Ishikawa (cell line): ENCODE data around the gene RPS21.

ENCODE experiments used
- CEBPB ChIP-seq: IDR thresholded peaks from 2 replicates; pipeline ENCODE4 v1.6.1; 2012
- CREB1 ChIP-seq: IDR thresholded peaks from 2 replicates; pipeline ENCODE4 v1.6.1; 2012; ENCODE audit warnings: low read depth
- EGR1 ChIP-seq: IDR thresholded peaks from 2 replicates; pipeline ENCODE4 v1.6.1; 2012
- EP300 ChIP-seq: IDR thresholded peaks from 2 replicates; pipeline ENCODE4 v1.6.1; 2012; ENCODE audit warnings: borderline replicate concordance
- FOXM1 ChIP-seq: IDR thresholded peaks from 2 replicates; pipeline ENCODE4 v1.6.1; 2012; ENCODE audit warnings: low read depth, borderline replicate concordance
- NFIC ChIP-seq: IDR thresholded peaks from 2 replicates; pipeline ENCODE4 v1.6.1; 2012
- RAD21 ChIP-seq: IDR thresholded peaks from 2 replicates; pipeline ENCODE4 v1.6.1; 2012; ENCODE audit warnings: low read depth
- TAF1 ChIP-seq: IDR thresholded peaks from 2 replicates; pipeline ENCODE4 v1.6.1; 2012; ENCODE audit warnings: low read depth, mild to moderate bottlenecking
- TCF12 ChIP-seq: IDR thresholded peaks from 2 replicates; pipeline ENCODE4 v1.6.1; 2012; ENCODE audit warnings: low read depth
- TEAD4 ChIP-seq: IDR thresholded peaks from 2 replicates; pipeline ENCODE4 v1.6.1; 2012
- YY1 ChIP-seq: IDR thresholded peaks from 2 replicates; pipeline ENCODE4 v1.6.1; 2012; ENCODE audit warnings: low read depth
- ZBTB7A ChIP-seq: IDR thresholded peaks from 2 replicates; pipeline ENCODE4 v1.6.1; 2012; ENCODE audit warnings: low read depth
- TF ChIP-seq, protein P1 (sequence below): IDR thresholded peaks from 2 replicates; pipeline ENCODE4 v1.6.1; 2012; ENCODE audit warnings: low read depth, mild to moderate bottlenecking
- TF ChIP-seq, protein P2 (sequence below): IDR thresholded peaks from 2 replicates; pipeline ENCODE4 v1.6.1; 2012
- TF ChIP-seq, protein P3 (sequence below): IDR thresholded peaks from 2 replicates; pipeline ENCODE4 v1.6.1; 2012

RPS21 gene

GRCh38 chr20:62363920-62364851 is 22.7 kb upstream of the RPS21 start:
- TF ChIP-seq CEBPB (no peak), FOXM1 (no peak), TCF12 (no peak), EGR1 (no peak), TAF1 (no peak), TEAD4 (no peak), NFIC (no peak), RAD21 (no peak), YY1 (no peak)
- TF ChIP-seq, protein P1, sequence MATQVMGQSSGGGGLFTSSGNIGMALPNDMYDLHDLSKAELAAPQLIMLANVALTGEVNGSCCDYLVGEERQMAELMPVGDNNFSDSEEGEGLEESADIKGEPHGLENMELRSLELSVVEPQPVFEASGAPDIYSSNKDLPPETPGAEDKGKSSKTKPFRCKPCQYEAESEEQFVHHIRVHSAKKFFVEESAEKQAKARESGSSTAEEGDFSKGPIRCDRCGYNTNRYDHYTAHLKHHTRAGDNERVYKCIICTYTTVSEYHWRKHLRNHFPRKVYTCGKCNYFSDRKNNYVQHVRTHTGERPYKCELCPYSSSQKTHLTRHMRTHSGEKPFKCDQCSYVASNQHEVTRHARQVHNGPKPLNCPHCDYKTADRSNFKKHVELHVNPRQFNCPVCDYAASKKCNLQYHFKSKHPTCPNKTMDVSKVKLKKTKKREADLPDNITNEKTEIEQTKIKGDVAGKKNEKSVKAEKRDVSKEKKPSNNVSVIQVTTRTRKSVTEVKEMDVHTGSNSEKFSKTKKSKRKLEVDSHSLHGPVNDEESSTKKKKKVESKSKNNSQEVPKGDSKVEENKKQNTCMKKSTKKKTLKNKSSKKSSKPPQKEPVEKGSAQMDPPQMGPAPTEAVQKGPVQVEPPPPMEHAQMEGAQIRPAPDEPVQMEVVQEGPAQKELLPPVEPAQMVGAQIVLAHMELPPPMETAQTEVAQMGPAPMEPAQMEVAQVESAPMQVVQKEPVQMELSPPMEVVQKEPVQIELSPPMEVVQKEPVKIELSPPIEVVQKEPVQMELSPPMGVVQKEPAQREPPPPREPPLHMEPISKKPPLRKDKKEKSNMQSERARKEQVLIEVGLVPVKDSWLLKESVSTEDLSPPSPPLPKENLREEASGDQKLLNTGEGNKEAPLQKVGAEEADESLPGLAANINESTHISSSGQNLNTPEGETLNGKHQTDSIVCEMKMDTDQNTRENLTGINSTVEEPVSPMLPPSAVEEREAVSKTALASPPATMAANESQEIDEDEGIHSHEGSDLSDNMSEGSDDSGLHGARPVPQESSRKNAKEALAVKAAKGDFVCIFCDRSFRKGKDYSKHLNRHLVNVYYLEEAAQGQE = no peak

GRCh38 chr20:62364911-62365736 is 21.8 kb upstream of the RPS21 start:
- TF ChIP-seq, protein P1 = no peak
- TF ChIP-seq CREB1 (no peak), YY1 (no peak), NFIC (no peak), CEBPB (no peak), TEAD4 (no peak), RAD21 (no peak), ZBTB7A (peak; percentile 2; the same call in 1 of the 2 replicates), TCF12 (no peak), EGR1 (no peak), TAF1 (0 out of 2 replicates have a peak, but pooled peaks have one; percentile 22), FOXM1 (no peak), EP300 (no peak)
- TF ChIP-seq, protein P2, sequence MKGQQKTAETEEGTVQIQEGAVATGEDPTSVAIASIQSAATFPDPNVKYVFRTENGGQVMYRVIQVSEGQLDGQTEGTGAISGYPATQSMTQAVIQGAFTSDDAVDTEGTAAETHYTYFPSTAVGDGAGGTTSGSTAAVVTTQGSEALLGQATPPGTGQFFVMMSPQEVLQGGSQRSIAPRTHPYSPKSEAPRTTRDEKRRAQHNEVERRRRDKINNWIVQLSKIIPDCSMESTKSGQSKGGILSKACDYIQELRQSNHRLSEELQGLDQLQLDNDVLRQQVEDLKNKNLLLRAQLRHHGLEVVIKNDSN = no peak
- TF ChIP-seq, protein P3, sequence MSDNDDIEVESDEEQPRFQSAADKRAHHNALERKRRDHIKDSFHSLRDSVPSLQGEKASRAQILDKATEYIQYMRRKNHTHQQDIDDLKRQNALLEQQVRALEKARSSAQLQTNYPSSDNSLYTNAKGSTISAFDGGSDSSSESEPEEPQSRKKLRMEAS = 0 out of 2 replicates have a peak, but pooled peaks have one; percentile 35

DNA sequence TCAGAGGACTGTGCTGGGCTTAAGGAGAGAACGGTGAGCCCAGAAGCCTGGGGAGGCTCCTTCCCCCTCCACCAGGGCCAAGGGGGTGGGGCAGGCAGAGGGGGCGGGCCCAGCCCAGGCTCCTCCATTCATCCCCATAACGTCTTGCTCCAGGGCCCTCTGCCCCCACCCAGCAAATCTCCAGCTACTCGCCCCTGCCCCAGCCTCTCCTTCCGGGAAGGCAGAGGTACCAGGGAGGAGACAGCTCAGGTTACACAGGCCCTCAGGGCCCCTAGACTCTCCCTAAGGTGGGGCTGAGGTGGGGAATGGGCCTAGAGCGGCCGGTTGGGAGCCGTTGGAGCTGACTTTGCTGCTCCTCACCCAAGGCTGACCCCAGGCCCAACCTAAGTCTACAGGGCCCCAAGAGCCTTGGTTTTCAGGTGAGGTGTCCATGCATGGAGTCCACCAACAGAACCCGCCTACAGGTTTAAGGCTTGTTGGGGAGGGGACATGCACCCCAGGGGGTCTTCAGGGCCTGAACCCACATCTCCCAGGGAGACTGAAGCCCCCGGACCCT is 21.0 kb upstream of the RPS21 start:
- TF ChIP-seq TCF12 (peak; percentile 62), ZBTB7A (peak; percentile 79; the same call in 1 of the 2 replicates), NFIC (peak; percentile 35)
- TF ChIP-seq, protein P1 = no peak

DNA sequence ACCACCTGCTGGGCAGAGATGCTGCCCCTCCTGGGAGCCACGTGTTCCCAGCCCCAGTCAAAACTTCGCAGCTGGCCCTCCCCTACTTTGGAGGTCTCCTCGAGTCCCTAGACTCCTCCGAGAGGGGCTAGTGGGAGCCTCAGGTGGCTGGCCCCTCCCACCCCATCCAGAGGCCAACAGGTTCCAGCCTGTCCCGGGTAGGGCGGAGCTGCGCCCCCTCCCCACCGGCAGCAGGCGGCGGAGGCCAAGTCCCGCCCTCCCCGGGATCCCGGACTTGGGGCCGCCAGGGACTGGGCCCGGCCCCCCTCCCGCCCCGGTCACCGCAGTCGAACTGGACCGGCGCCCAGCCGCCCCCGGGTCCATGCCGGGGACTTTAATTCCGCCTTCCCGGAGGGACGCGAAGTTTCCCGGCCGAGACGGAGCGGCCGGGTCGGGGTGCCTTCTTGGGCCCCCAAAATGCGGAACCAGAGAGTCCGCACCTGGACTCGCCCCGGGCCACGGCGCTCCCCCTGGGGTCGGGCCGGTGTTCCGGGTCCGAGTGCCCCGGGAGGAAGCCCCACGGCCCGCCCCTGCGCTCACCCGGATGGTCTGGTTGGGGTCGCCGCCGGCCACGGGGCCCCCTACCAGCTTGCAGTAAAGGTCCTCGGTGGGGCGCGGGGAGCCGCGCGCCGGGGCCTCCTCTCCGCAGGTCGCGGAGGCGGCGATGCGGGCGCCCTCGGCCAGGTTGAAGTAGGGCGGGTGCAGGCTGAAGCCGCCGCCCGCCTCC is 20.4 kb upstream of the RPS21 start:
- no peak for TF ChIP-seq CREB1
- TF ChIP-seq EGR1 = 0 out of 2 replicates have a peak, but pooled peaks have one; percentile 27
- no peak; the same call in none of the 2 replicates for TF ChIP-seq NFIC
- no peak for TF ChIP-seq FOXM1
- TF ChIP-seq YY1 = no peak; the same call in 1 of the 2 replicates
